ENCODE results near the gene KANTR.

Gene KANTR

GRCh38 chrX:53093748-53094581 is at the start of gene KANTR:
Gene KANTR (plus strand): TSS chrX:53094142. CDS start chrX:53124273, 30,131 bp downstream.
- DNase-seq: peak; percentile 91

GRCh38 chrX:53044995-53045394 is 48.9 kb upstream of the KANTR start:
- DNase-seq: no peak

- no peak for DNase-seq
Measured at GRCh38 chrX:53047228-53047627, 46.7 kb upstream of the KANTR start.

- DNase-seq: peak; percentile 65
Measured at GRCh38 chrX:53048169-53049126, 45.5 kb upstream of the KANTR start, which contains the start of gene GPR173. Gene GPR173 (plus strand): TSS chrX:53048789. CDS start chrX:53076622, 27,833 bp downstream.

- no peak for DNase-seq
Measured at GRCh38 chrX:53049127-53049517, 44.8 kb upstream of the KANTR start.

- DNase-seq: no peak
Measured at GRCh38 chrX:53050841-53051240, 43.1 kb upstream of the KANTR start.

GRCh38 chrX:53055244-53055849 is 38.6 kb upstream of the KANTR start:
- no peak for DNase-seq

GRCh38 chrX:53056292-53056691 is 37.6 kb upstream of the KANTR start:
- DNase-seq: no peak

- no peak for DNase-seq
Measured at GRCh38 chrX:53065104-53065503, 28.8 kb upstream of the KANTR start.

GRCh38 chrX:53071064-53071463 is 22.9 kb upstream of the KANTR start:
- no peak for DNase-seq

- peak; percentile 81 for DNase-seq
Measured at GRCh38 chrX:53071604-53072417, 22.1 kb upstream of the KANTR start.

GRCh38 chrX:53072418-53073114 is 21.4 kb upstream of the KANTR start:
- no peak for DNase-seq

- DNase-seq: peak; percentile 39
Measured at GRCh38 chrX:53073115-53073586, 20.8 kb upstream of the KANTR start.

- no peak for DNase-seq
Measured at GRCh38 chrX:53075011-53075410, 18.9 kb upstream of the KANTR start.

- DNase-seq: no peak
Measured at GRCh38 chrX:53076671-53077070, 17.3 kb upstream of the KANTR start.

GRCh38 chrX:53077207-53078197 is 16.4 kb upstream of the KANTR start:
- no peak for DNase-seq

- DNase-seq: no peak
Measured at GRCh38 chrX:53078943-53079342, 15.0 kb upstream of the KANTR start.

GRCh38 chrX:53080628-53081580 is 13.0 kb upstream of the KANTR start:
- DNase-seq: no peak

Data from NCI-H526 treated with DMSO at 0.1 percent for 48 hours (cell line).